Measurements from ENCODE around the gene IPO13.

IPO13 gene

GRCh38 chr1:43973981-43974442 lies 27.3 kb downstream of the IPO13 start:
- DNase-seq (ENCODE audit: low spot score) = no peak

GRCh38 chr1:43974443-43975248 lies 27.9 kb downstream of the IPO13 start, which contains the start of gene ATP6V0B:
TSS of gene ATP6V0B (plus strand) at chr1:43974960. CDS start at chr1:43975041, 81 bp downstream.
- DNase-seq (ENCODE audit: low spot score) = peak; percentile 96

- no peak for DNase-seq (ENCODE audit: low spot score)
These were observed 28.7 kb downstream of the IPO13 start for GRCh38 chr1:43975249-43975961.

GRCh38 chr1:43976045-43976444 lies 29.3 kb downstream of the IPO13 start:
- no peak for DNase-seq (ENCODE audit: low spot score)

- no peak for DNase-seq (ENCODE audit: low spot score)
These were observed 30.1 kb downstream of the IPO13 start for GRCh38 chr1:43976890-43977289.

GRCh38 chr1:43977376-43978263 lies 30.9 kb downstream of the IPO13 start:
- no peak for DNase-seq (ENCODE audit: low spot score)

- no peak for DNase-seq (ENCODE audit: low spot score)
These were observed 31.5 kb downstream of the IPO13 start for GRCh38 chr1:43978264-43978550.

- DNase-seq (ENCODE audit: low spot score) = peak; percentile 36
These were observed 32.0 kb downstream of the IPO13 start, which contains the start of gene B4GALT2 for GRCh38 chr1:43978551-43979260. TSS of gene B4GALT2 (plus strand) at chr1:43979210. CDS start at chr1:43981161, 1,951 bp downstream.

GRCh38 chr1:43979261-43979527 lies 32.4 kb downstream of the IPO13 start:
- no peak for DNase-seq (ENCODE audit: low spot score)

- DNase-seq (ENCODE audit: low spot score) = no peak
These were observed 32.9 kb downstream of the IPO13 start for GRCh38 chr1:43979528-43980254.

- DNase-seq (ENCODE audit: low spot score) = no peak
These were observed 33.7 kb downstream of the IPO13 start for GRCh38 chr1:43980255-43981134.

- DNase-seq (ENCODE audit: low spot score) = no peak
These were observed 34.4 kb downstream of the IPO13 start for GRCh38 chr1:43981135-43981491.

GRCh38 chr1:43981636-43982035 lies 34.9 kb downstream of the IPO13 start:
- DNase-seq (ENCODE audit: low spot score) = no peak

GRCh38 chr1:43982241-43982640 lies 35.5 kb downstream of the IPO13 start:
- no peak for DNase-seq (ENCODE audit: low spot score)

- DNase-seq (ENCODE audit: low spot score) = no peak
These were observed 36.1 kb downstream of the IPO13 start for GRCh38 chr1:43982808-43983207.

- DNase-seq (ENCODE audit: low spot score) = no peak
These were observed 36.6 kb downstream of the IPO13 start for GRCh38 chr1:43983253-43983899.

GRCh38 chr1:43984855-43985254 lies 38.1 kb downstream of the IPO13 start:
- DNase-seq (ENCODE audit: low spot score) = no peak

- DNase-seq (ENCODE audit: low spot score) = no peak
These were observed 39.3 kb downstream of the IPO13 start for GRCh38 chr1:43985984-43986595.

GRCh38 chr1:43986712-43987111 lies 40.0 kb downstream of the IPO13 start:
- no peak for DNase-seq (ENCODE audit: low spot score)

All from hematopoietic multipotent progenitor cell treated with erythropoietin and hydrocortisone succinate and interleukin-3 and kit ligand, for 15 days (in vitro differentiated cells).